Measurements from ENCODE around the gene CNTFR. TPM values are rescaled to one million over a fixed set of nuclear protein-coding genes. Genes with fewer than 3 reads are reported as not detected.

CNTFR gene
- total and polyA plus RNA-seq, 10 of the 15 experiments (the other 5 are each of a cell fraction or from before 2014, with no cell fraction given): not detected

DNA sequence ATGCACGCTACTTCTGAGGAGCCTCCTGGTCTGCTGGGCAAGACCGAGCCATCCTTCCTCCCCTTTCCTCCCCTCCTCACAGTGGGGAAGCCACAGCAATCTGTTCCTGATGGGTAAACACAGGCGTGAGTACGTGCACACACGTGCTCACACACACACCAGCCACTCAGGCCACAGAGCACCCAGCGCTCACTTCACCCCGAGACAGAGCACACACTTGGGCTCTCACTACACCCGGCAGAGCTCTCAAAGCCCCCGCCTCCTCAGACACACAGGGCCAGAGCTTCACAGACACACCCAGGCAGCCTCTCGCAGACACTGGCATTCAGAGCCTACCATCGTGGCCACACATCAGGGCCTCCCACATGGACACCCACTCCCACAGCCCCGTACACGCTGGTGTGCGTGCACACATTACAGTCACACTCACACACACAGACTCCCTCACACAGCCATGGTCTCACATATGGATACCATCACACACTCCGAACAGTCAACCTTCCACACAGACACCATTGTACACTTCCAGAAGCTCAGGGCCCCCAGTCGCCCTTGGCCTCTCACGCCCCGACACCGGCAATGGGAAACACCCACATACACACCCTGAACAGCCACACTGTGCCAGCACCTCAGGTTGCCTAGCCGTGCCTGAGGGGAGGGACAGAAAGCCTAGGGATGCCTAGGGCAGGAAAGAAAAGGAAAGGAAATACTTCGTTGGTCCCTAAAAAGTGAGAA lies 13.5 kb downstream of the CNTFR start:
- H3K4me2 ChIP-seq (ENCODE audit: control insufficient read depth, insufficient read depth): no peak overlapping the region
- no peak overlapping the region for H3K9ac ChIP-seq (ENCODE audit: control insufficient read depth, insufficient read depth, low read length)
- ChIA-PET RAD21 (ENCODE audit: unreplicated experiment) (no interaction called here), CTCF (interaction anchor here (1.6 kb wide), 1 partner anchor 172 kb away, joined by 5 read pairs; no protein-coding TSS in a partner anchor), POLR2A (no interaction called here), SMC1A (ENCODE audit: uncharacterized antibody, unreplicated experiment) (no interaction called here)
- no peaks in the 10 kb centered on the region for H3K79me2 ChIP-seq (ENCODE audit: control insufficient read depth, insufficient read depth, low read length)
- no peak for FAIRE-seq
- no TSS peak for BruUV-seq (replicated peaks)
- H3K36me3 ChIP-seq (ENCODE audit: control insufficient read depth in 2 of 2, insufficient read depth in 2 of 2, low read length in 1 of 2): no peaks in the 10 kb centered on the region
- DNase-seq (ENCODE audit: low read depth, low spot score): no peak
- no peaks in the 10 kb centered on the region for H3K9me3 ChIP-seq (replicated peaks; ENCODE audit: control insufficient read depth, insufficient read depth, low read length)
- no peak overlapping the region for H3K4me3 ChIP-seq
- in situ Hi-C loops (cut with MboI) (no loop called here), intact Hi-C loops (cut with micrococcal nuclease; ENCODE audit: unreplicated experiment) (no loop called here)
- 44% methylated on average over 21 of the region's 21 CpGs for WGBS (ENCODE audit: insufficient coverage, insufficient replicate concordance, low lambda C conversion rate, missing lambda C conversion rate)
- H3K4me1 ChIP-seq (ENCODE audit: control insufficient read depth, insufficient read depth, low read length): no peaks in the 10 kb centered on the region
- H3K27me3 ChIP-seq (replicated peaks in 1 of 2; ENCODE audit: control insufficient read depth in 2 of 2, insufficient read depth in 2 of 2, low read length in 1 of 2): peaks cover 15 to 19% of the 10 kb centered on the region in 2 experiments
- TF ChIP-seq POLR2A (IDR thresholded peaks at IDR 0.05; ENCODE audit: low read depth, low read length): no peak
- TF ChIP-seq RAD51 (IDR thresholded peaks at IDR 0.05): no peak
- no peak overlapping the region for H3K27ac ChIP-seq (ENCODE audit: control insufficient read depth, insufficient read depth)
- no peak overlapping the region for H2AFZ ChIP-seq (ENCODE audit: control insufficient read depth, low read depth, low read length)
- peaks cover 3% of the 10 kb centered on the region for H4K20me1 ChIP-seq (ENCODE audit: control insufficient read depth, insufficient read depth)
- no peak for ATAC-seq

DNA sequence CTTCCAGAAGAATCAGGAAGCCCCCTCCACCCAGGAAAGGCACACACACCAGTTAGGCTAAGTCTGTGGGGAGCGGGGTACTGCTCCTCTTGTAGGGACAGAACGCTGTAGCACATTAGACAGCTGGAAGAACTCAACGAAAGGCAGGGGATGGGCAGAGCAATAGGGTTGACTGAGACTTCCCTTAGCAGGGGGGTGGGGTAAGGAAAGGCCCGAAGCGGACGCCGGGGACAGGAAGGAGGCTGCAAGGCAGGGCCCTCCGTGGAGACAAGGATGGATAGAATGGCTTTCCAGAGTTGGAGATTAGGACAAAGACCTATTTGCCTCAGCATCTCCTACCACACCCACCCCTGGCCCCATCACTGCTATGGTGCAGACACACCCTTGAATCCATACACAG lies 14.3 kb downstream of the CNTFR start:
- DNase-seq (ENCODE audit: low read depth, low spot score): no peak
- H3K27ac ChIP-seq (ENCODE audit: control insufficient read depth, insufficient read depth): no peak overlapping the region
- peaks cover 3% of the 10 kb centered on the region; the same call in 1 of the 2 replicates for H4K20me1 ChIP-seq (ENCODE audit: control insufficient read depth, insufficient read depth)
- TF ChIP-seq, protein P1, sequence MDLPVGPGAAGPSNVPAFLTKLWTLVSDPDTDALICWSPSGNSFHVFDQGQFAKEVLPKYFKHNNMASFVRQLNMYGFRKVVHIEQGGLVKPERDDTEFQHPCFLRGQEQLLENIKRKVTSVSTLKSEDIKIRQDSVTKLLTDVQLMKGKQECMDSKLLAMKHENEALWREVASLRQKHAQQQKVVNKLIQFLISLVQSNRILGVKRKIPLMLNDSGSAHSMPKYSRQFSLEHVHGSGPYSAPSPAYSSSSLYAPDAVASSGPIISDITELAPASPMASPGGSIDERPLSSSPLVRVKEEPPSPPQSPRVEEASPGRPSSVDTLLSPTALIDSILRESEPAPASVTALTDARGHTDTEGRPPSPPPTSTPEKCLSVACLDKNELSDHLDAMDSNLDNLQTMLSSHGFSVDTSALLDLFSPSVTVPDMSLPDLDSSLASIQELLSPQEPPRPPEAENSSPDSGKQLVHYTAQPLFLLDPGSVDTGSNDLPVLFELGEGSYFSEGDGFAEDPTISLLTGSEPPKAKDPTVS (IDR thresholded peaks at IDR 0.05; ENCODE audit: low read depth, low read length): no peak
- TF ChIP-seq, protein P2, sequence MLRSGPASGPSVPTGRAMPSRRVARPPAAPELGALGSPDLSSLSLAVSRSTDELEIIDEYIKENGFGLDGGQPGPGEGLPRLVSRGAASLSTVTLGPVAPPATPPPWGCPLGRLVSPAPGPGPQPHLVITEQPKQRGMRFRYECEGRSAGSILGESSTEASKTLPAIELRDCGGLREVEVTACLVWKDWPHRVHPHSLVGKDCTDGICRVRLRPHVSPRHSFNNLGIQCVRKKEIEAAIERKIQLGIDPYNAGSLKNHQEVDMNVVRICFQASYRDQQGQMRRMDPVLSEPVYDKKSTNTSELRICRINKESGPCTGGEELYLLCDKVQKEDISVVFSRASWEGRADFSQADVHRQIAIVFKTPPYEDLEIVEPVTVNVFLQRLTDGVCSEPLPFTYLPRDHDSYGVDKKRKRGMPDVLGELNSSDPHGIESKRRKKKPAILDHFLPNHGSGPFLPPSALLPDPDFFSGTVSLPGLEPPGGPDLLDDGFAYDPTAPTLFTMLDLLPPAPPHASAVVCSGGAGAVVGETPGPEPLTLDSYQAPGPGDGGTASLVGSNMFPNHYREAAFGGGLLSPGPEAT (IDR thresholded peaks at IDR 0.05; ENCODE audit: low read depth): no peak
- no peak for TF ChIP-seq BCL11A (IDR thresholded peaks at IDR 0.05; ENCODE audit: low read depth, low read length)
- no peaks in the 10 kb centered on the region for H3K9me3 ChIP-seq (replicated peaks; ENCODE audit: control insufficient read depth, insufficient read depth, low read length)
- POLR2A ChIA-PET: interaction anchor here (0.5 kb wide), 1 partner anchor 645 kb away, joined by 5 read pairs; no protein-coding TSS in a partner anchor
- H3K4me1 ChIP-seq (ENCODE audit: control insufficient read depth, insufficient read depth, low read length): no peaks in the 10 kb centered on the region
- H3K27me3 ChIP-seq (replicated peaks in 1 of 2; ENCODE audit: control insufficient read depth in 2 of 2, insufficient read depth in 2 of 2, low read length in 1 of 2): peaks cover 14% of the 10 kb centered on the region in 2 experiments
- SMC1A ChIA-PET (ENCODE audit: uncharacterized antibody, unreplicated experiment): no interaction called here
- WGBS (ENCODE audit: insufficient coverage, insufficient replicate concordance, low lambda C conversion rate, missing lambda C conversion rate): 25% methylated on average over 8 of the region's 8 CpGs
- H2AFZ ChIP-seq (ENCODE audit: control insufficient read depth, low read depth, low read length): no peak overlapping the region
- H3K4me3 ChIP-seq: no peak overlapping the region
- H3K9ac ChIP-seq (ENCODE audit: control insufficient read depth, insufficient read depth, low read length): no peak overlapping the region
- no peaks in the 10 kb centered on the region for H3K79me2 ChIP-seq (ENCODE audit: control insufficient read depth, insufficient read depth, low read length)
- intact Hi-C loops (cut with micrococcal nuclease; ENCODE audit: unreplicated experiment): no loop called here
- in situ Hi-C loops (cut with MboI): no loop called here
- no TSS peak for BruUV-seq (replicated peaks)
- CTCF ChIA-PET: interaction anchor here (1.6 kb wide), 1 partner anchor 171 kb away, joined by 5 read pairs; no protein-coding TSS in a partner anchor
- H3K36me3 ChIP-seq (ENCODE audit: control insufficient read depth in 2 of 2, insufficient read depth in 2 of 2, low read length in 1 of 2): no peaks in the 10 kb centered on the region
- RAD21 ChIA-PET (ENCODE audit: unreplicated experiment): no interaction called here
- FAIRE-seq: no peak
- H3K4me2 ChIP-seq (ENCODE audit: control insufficient read depth, insufficient read depth): no peak overlapping the region
- no peak for ATAC-seq
